ENCODE results near the gene PGAP2.
"Not testable (repeated sequence)": the region's sequence is repeated elsewhere in the genome, so short reads cannot be mapped to it uniquely, and the experiment has no call there.

Gene PGAP2

GRCh38 chr11:3807909-3808860, at the start of gene PGAP2:
Gene PGAP2, plus strand, starts transcription at chr11:3808560. Its CDS starts 2,700 bp downstream, at chr11:3811260.
- peak; percentile 84 for TF ChIP-seq CTCF (IDR thresholded peaks at IDR 0.05)
- TF ChIP-seq ZFX (IDR thresholded peaks at IDR 0.05; ENCODE audit: borderline replicate concordance): no peak

GRCh38 chr11:3764266-3764665, 44.1 kb upstream of the PGAP2 start:
- H3K27ac ChIP-seq: no peak overlapping the region
- TF ChIP-seq CTCF (IDR thresholded peaks at IDR 0.05) (no peak), ZFX (IDR thresholded peaks at IDR 0.05; ENCODE audit: borderline replicate concordance) (no peak)

More at GRCh38 chr11:3807909-3808860, at the start of gene PGAP2:
- peak within 1 kb of the TSS; percentile 77 for H3K27ac ChIP-seq

GRCh38 chr11:3766836-3767235, 41.5 kb upstream of the PGAP2 start:
- H3K27ac ChIP-seq: not testable (repeated sequence)

GRCh38 chr11:3767536-3767935, 40.8 kb upstream of the PGAP2 start:
- H3K27ac ChIP-seq: no peak overlapping the region
- TF ChIP-seq CTCF (IDR thresholded peaks at IDR 0.05) (no peak), ZFX (IDR thresholded peaks at IDR 0.05; ENCODE audit: borderline replicate concordance) (no peak)

GRCh38 chr11:3773180-3773579, 35.2 kb upstream of the PGAP2 start:
- no peak for TF ChIP-seq CTCF (IDR thresholded peaks at IDR 0.05)
- no peak for TF ChIP-seq ZFX (IDR thresholded peaks at IDR 0.05; ENCODE audit: borderline replicate concordance)
- no peak overlapping the region for H3K27ac ChIP-seq

GRCh38 chr11:3775736-3776406, 32.5 kb upstream of the PGAP2 start:
- no peak overlapping the region for H3K27ac ChIP-seq
- TF ChIP-seq CTCF (IDR thresholded peaks at IDR 0.05): no peak
- no peak for TF ChIP-seq ZFX (IDR thresholded peaks at IDR 0.05; ENCODE audit: borderline replicate concordance)

GRCh38 chr11:3781423-3781822, 26.9 kb upstream of the PGAP2 start:
- TF ChIP-seq CTCF (IDR thresholded peaks at IDR 0.05) (no peak), ZFX (IDR thresholded peaks at IDR 0.05; ENCODE audit: borderline replicate concordance) (no peak)
- H3K27ac ChIP-seq: no peak overlapping the region

All from 22Rv1 (cell line).